ENCODE results near the gene WDR70.
"Not testable (repeated sequence)": the region's sequence is repeated elsewhere in the genome, so short reads cannot be mapped to it uniquely, and the experiment has no call there.

- TF ChIP-seq FOXK1 (CRISPR knock-in tag; IDR thresholded peaks at IDR 0.05); CREB1 (CRISPR knock-in tag; IDR thresholded peaks at IDR 0.05); IRF1 (CRISPR knock-in tag; IDR thresholded peaks at IDR 0.05); ELF4 (CRISPR knock-in tag; IDR thresholded peaks at IDR 0.05; ENCODE audit: low read depth); CTCF (IDR thresholded peaks at IDR 0.05); SMAD3 (CRISPR knock-in tag; IDR thresholded peaks at IDR 0.05; ENCODE audit: borderline replicate concordance); ETV6 (CRISPR knock-in tag; IDR thresholded peaks at IDR 0.05); NR1H2 (CRISPR knock-in tag; IDR thresholded peaks at IDR 0.05); FOXP1 (CRISPR knock-in tag; IDR thresholded peaks at IDR 0.05; ENCODE audit: borderline replicate concordance); GRHL2 (CRISPR knock-in tag; IDR thresholded peaks at IDR 0.05; ENCODE audit: insufficient replicate concordance, severe bottlenecking); ZNF263 (CRISPR knock-in tag; IDR thresholded peaks at IDR 0.05; ENCODE audit: low read depth): not testable (repeated sequence)
These were observed 74.1 kb downstream of the WDR70 start for GRCh38 chr5:37453252-37453651.

Data from WTC11 (cell line).